ENCODE measurements around the gene ZFPM1.
A peak's percentile ranks its signal among the peaks of the same experiment; 100 is the strongest.

Gene ZFPM1

GRCh38 chr16:88534638-88535190 is 81.6 kb downstream of the ZFPM1 start:
- Histone ChIP-seq H3K9ac (no peak overlapping the region), H3K9me3 (ENCODE audit: control insufficient read depth, low read length) (no peaks in the 10 kb centered on the region), H2AFZ (no peak overlapping the region), H3K36me3 (ENCODE audit: control insufficient read depth, insufficient read depth, low read length) (no peaks in the 10 kb centered on the region), H3K27ac (no peak overlapping the region), H3K4me3 (ENCODE audit: low read depth, low read length) (peak overlapping the region; percentile 57), H3K4me2 (ENCODE audit: low read length) (peak overlapping the region; percentile 87), H3K27me3 (ENCODE audit: control insufficient read depth, insufficient read depth, low read length) (peaks cover 3% of the 10 kb centered on the region), H3K79me2 (no peaks in the 10 kb centered on the region), H3K4me1 (no peaks in the 10 kb centered on the region)
- TF ChIP-seq CTCF (IDR thresholded peaks at IDR 0.05) = no peak

- no peaks in the 10 kb centered on the region for H3K79me2 ChIP-seq
- no peaks in the 10 kb centered on the region for H3K9me3 ChIP-seq (ENCODE audit: control insufficient read depth, low read length)
- H3K27me3 ChIP-seq (ENCODE audit: control insufficient read depth, insufficient read depth, low read length) = peaks cover 4% of the 10 kb centered on the region
- no peak for TF ChIP-seq CTCF (IDR thresholded peaks at IDR 0.05)
- H3K27ac ChIP-seq = no peak overlapping the region
- H3K4me3 ChIP-seq (ENCODE audit: low read depth, low read length) = peak overlapping the region; percentile 57
- H3K36me3 ChIP-seq (ENCODE audit: control insufficient read depth, insufficient read depth, low read length) = no peaks in the 10 kb centered on the region
- H3K9ac ChIP-seq = no peak overlapping the region
- H2AFZ ChIP-seq = no peak overlapping the region
- no peaks in the 10 kb centered on the region for H3K4me1 ChIP-seq
- H3K4me2 ChIP-seq (ENCODE audit: low read length) = peak overlapping the region; percentile 87
Observed at GRCh38 chr16:88535191-88535856, 82.2 kb downstream of the ZFPM1 start.

- no peak for TF ChIP-seq CTCF (IDR thresholded peaks at IDR 0.05)
- Histone ChIP-seq H3K79me2 (no peaks in the 10 kb centered on the region), H3K4me1 (no peaks in the 10 kb centered on the region), H2AFZ (no peak overlapping the region), H3K4me2 (ENCODE audit: low read length) (no peak overlapping the region), H3K36me3 (ENCODE audit: control insufficient read depth, insufficient read depth, low read length) (no peaks in the 10 kb centered on the region), H3K4me3 (ENCODE audit: low read depth, low read length) (no peak overlapping the region), H3K27me3 (ENCODE audit: control insufficient read depth, insufficient read depth, low read length) (peaks cover 4% of the 10 kb centered on the region), H3K9ac (no peak overlapping the region), H3K27ac (no peak overlapping the region), H3K9me3 (ENCODE audit: control insufficient read depth, low read length) (no peaks in the 10 kb centered on the region)
Observed at GRCh38 chr16:88535857-88536222, 82.8 kb downstream of the ZFPM1 start.

GRCh38 chr16:88536510-88536909 is 83.4 kb downstream of the ZFPM1 start:
- H2AFZ ChIP-seq = no peak overlapping the region
- no peak for TF ChIP-seq CTCF (IDR thresholded peaks at IDR 0.05)
- no peak overlapping the region for H3K9ac ChIP-seq
- no peaks in the 10 kb centered on the region for H3K36me3 ChIP-seq (ENCODE audit: control insufficient read depth, insufficient read depth, low read length)
- H3K27me3 ChIP-seq (ENCODE audit: control insufficient read depth, insufficient read depth, low read length) = peaks cover 4% of the 10 kb centered on the region
- H3K79me2 ChIP-seq = no peaks in the 10 kb centered on the region
- H3K9me3 ChIP-seq (ENCODE audit: control insufficient read depth, low read length) = no peaks in the 10 kb centered on the region
- no peak overlapping the region for H3K4me3 ChIP-seq (ENCODE audit: low read depth, low read length)
- no peaks in the 10 kb centered on the region for H3K4me1 ChIP-seq
- H3K4me2 ChIP-seq (ENCODE audit: low read length) = no peak overlapping the region
- no peak overlapping the region for H3K27ac ChIP-seq

Measured in parathyroid adenoma (tissue), 2 donors.